PC-9 (cell line): Measurements from ENCODE around the gene CD84. TPM values are rescaled to one million over a fixed set of nuclear protein-coding genes. Genes with fewer than 3 reads are reported as not detected.

ENCODE experiments used
- BruUV-seq: library from RNA; stranded (reverse); fragments of 400-500 nt; replicated peaks from 2 replicates; lab custom pipeline; 2021; lab: Mats Ljungman, UMichigan
- CTCF ChIA-PET: fragments of 300-600 bp; sonication (Branson Sonifier 250); formaldehyde crosslinking; loops from one replicate; lab custom pipeline; 2022; ENCODE audit warnings: antibody characterized with exemption; lab: Charles Lee
- POLR2A ChIA-PET: fragments of 300-600 bp; sonication (Branson Sonifier 250); formaldehyde crosslinking; loops from one replicate; lab custom pipeline; 2022; ENCODE audit warnings: antibody characterized with exemption; ENCODE audit not compliant: unreplicated experiment; lab: Charles Lee
- DNase-seq, 2 experiments: peaks; one replicate each; pipeline versions ENCODE4 v3.0.0 to v3.0.0-alpha.2; 2015 to 2022; ENCODE audit warnings: mixed read lengths in 1 of 2
- H2AFZ ChIP-seq: fragments of 200-600 bp; sonication (generic); 2 replicates; pipeline ENCODE4 v1.8.1; 2017; ENCODE audit warnings: antibody characterized with exemption
- H3F3A ChIP-seq: fragments of 200-600 bp; sonication (generic); 2 replicates; pipeline ENCODE4 v1.8.1; 2017; ENCODE audit warnings: antibody characterized with exemption, mild to moderate bottlenecking, low read depth; ENCODE audit not compliant: insufficient read depth
- H3K27ac ChIP-seq: fragments of 200-600 bp; sonication (generic); 2 replicates; pipeline ENCODE4 v1.6.1; 2016; ENCODE audit warnings: mixed run types
- H3K27me3 ChIP-seq: fragments of 200-600 bp; sonication (generic); 2 replicates; pipeline ENCODE4 v1.6.1; 2016; ENCODE audit warnings: low read depth, mixed run types; ENCODE audit not compliant: insufficient read depth
- H3K36me3 ChIP-seq: fragments of 200-600 bp; sonication (generic); 2 replicates; pipeline ENCODE4 v1.6.1; 2016; ENCODE audit warnings: low read depth, mixed run types
- H3K4me1 ChIP-seq: fragments of 200-600 bp; sonication (generic); replicated peaks from 2 replicates; pipeline ENCODE4 v1.6.1; 2016; ENCODE audit warnings: mixed run types; ENCODE audit not compliant: insufficient read depth
- H3K4me2 ChIP-seq: fragments of 200-600 bp; sonication (generic); 2 replicates; pipeline ENCODE4 v1.6.1; 2017; ENCODE audit warnings: mixed run types
- H3K4me3 ChIP-seq: fragments of 200-600 bp; sonication (generic); 2 replicates; pipeline ENCODE4 v1.6.1; 2016; ENCODE audit warnings: mixed run types
- H3K79me2 ChIP-seq: fragments of 200-600 bp; sonication (generic); 2 replicates; pipeline ENCODE4 v1.6.1; 2017; ENCODE audit warnings: low read depth, mixed run types
- H3K9me2 ChIP-seq: fragments of 200-600 bp; sonication (generic); 2 replicates; pipeline ENCODE4 v1.8.1; 2017; ENCODE audit warnings: mild to moderate bottlenecking; ENCODE audit not compliant: insufficient read depth
- H3K9me3 ChIP-seq: fragments of 200-600 bp; sonication (generic); 2 replicates; pipeline ENCODE4 v1.8.1; 2016; ENCODE audit warnings: low read depth; ENCODE audit not compliant: insufficient read depth
- H4K20me1 ChIP-seq: fragments of 200-600 bp; sonication (generic); 2 replicates; pipeline ENCODE4 v1.8.1; 2017; ENCODE audit not compliant: insufficient read depth
- EZH2 ChIP-seq: fragments of 200-600 bp; sonication (generic); IDR thresholded peaks from 2 replicates; pipeline ENCODE4 v1.8.0; 2017; ENCODE audit warnings: antibody characterized with exemption, low read depth
- intact Hi-C: fragments of 100-400 bp; cut with micrococcal nuclease; formaldehyde crosslinking; loops from one replicate; pipeline ENCODE4 v1.10.0; 2022; ENCODE audit not compliant: unreplicated experiment
- total RNA-seq: library from RNA; stranded (reverse); gene quantifications from 2 replicates; pipeline ENCODE4 v1.2.3, GENCODE V29; 2021
- TF ChIP-seq, protein P1 (sequence below): fragments of 200-600 bp; sonication (generic); conservative IDR thresholded peaks from 2 replicates; pipeline ENCODE4 v1.6.1; 2017; ENCODE audit warnings: mixed run types, antibody characterized with exemption, mild to moderate bottlenecking, moderate library complexity

The CD84 gene
- total RNA-seq, 1 experiment from 2014 or later, result not detected

DNA sequence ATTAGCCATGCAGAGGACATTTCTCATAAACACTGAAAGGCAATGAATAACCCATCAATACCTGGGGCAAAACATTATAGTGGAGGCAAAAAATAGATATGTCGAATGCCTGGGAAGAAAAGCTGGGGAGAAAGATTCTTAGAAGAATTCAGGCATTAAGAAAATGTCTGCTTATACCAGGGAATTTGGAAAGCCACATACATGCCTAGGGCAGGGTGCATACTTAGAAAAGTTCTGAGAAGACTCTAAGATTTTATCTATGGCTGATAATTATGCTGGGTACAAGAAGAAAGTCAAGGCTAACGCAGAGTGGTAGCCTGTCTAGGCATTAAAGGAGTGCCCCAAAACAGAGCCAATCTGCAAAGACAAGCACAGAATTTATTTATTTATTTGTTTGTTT lies 74.6 kb downstream of the CD84 start:
- H3F3A ChIP-seq, result no peaks in the 10 kb centered on the region
- TF ChIP-seq, protein P1, sequence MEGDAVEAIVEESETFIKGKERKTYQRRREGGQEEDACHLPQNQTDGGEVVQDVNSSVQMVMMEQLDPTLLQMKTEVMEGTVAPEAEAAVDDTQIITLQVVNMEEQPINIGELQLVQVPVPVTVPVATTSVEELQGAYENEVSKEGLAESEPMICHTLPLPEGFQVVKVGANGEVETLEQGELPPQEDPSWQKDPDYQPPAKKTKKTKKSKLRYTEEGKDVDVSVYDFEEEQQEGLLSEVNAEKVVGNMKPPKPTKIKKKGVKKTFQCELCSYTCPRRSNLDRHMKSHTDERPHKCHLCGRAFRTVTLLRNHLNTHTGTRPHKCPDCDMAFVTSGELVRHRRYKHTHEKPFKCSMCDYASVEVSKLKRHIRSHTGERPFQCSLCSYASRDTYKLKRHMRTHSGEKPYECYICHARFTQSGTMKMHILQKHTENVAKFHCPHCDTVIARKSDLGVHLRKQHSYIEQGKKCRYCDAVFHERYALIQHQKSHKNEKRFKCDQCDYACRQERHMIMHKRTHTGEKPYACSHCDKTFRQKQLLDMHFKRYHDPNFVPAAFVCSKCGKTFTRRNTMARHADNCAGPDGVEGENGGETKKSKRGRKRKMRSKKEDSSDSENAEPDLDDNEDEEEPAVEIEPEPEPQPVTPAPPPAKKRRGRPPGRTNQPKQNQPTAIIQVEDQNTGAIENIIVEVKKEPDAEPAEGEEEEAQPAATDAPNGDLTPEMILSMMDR, result no peak
- no peak for TF ChIP-seq EZH2
- CTCF ChIA-PET, result no interaction called here
- POLR2A ChIA-PET, result no interaction called here
- no peaks in the 10 kb centered on the region; the same call in 1 of the 2 replicates for H3K9me3 ChIP-seq
- H3K36me3 ChIP-seq, result no peaks in the 10 kb centered on the region
- BruUV-seq, result no TSS peak
- H3K4me3 ChIP-seq, result no peak overlapping the region
- no peak overlapping the region for H2AFZ ChIP-seq
- H3K27me3 ChIP-seq, result no peaks in the 10 kb centered on the region; the same call in 1 of the 2 replicates
- intact Hi-C loops, result no loop called here
- no peak overlapping the region for H3K4me2 ChIP-seq
- H4K20me1 ChIP-seq, result no peaks in the 10 kb centered on the region
- H3K4me1 ChIP-seq, result no peaks in the 10 kb centered on the region
- H3K9me2 ChIP-seq, result no peaks in the 10 kb centered on the region
- no peak overlapping the region for H3K27ac ChIP-seq
- DNase-seq, result no peak
- no peaks in the 10 kb centered on the region for H3K79me2 ChIP-seq

DNA sequence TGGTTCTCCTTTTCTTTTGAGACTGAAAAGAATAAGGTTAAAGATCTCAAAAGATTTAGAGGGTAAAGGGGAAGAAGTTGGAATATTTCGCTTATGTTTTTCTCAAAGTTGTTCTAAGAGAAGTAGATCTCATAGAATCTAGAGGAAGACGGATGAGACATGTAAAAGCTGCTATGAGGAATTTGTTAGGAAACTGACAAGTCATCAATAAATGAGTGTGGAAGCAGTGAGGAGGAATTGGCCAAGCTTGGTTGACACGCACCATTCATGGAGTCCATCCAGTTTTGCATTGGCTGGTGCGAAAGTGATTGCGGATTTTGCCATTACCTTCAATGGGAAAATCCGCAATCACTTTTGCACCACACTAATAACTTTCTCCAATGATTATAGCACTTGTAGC lies 76.2 kb downstream of the CD84 start:
- Histone ChIP-seq H3K27me3 (no peaks in the 10 kb centered on the region; the same call in 1 of the 2 replicates), H3K27ac (no peak overlapping the region), H3K9me2 (no peaks in the 10 kb centered on the region), H3K36me3 (no peaks in the 10 kb centered on the region), H2AFZ (no peak overlapping the region), H3F3A (no peaks in the 10 kb centered on the region), H3K9me3 (no peaks in the 10 kb centered on the region; the same call in 1 of the 2 replicates), H3K4me2 (no peak overlapping the region), H3K79me2 (no peaks in the 10 kb centered on the region), H3K4me3 (no peak overlapping the region), H4K20me1 (no peaks in the 10 kb centered on the region), H3K4me1 (no peaks in the 10 kb centered on the region)
- no TSS peak for BruUV-seq
- intact Hi-C loops, result no loop called here
- TF ChIP-seq EZH2, result no peak
- TF ChIP-seq, protein P1, result no peak
- ChIA-PET POLR2A (no interaction called here), CTCF (no interaction called here)
- DNase-seq, result no peak

- H3F3A ChIP-seq, result no peaks in the 10 kb centered on the region
- H3K36me3 ChIP-seq, result no peaks in the 10 kb centered on the region
- no peak overlapping the region for H3K4me3 ChIP-seq
- H3K4me2 ChIP-seq, result no peak overlapping the region
- no peak overlapping the region for H3K27ac ChIP-seq
- H4K20me1 ChIP-seq, result no peaks in the 10 kb centered on the region
- H3K79me2 ChIP-seq, result no peaks in the 10 kb centered on the region
- no TSS peak for BruUV-seq
- no peaks in the 10 kb centered on the region; the same call in 1 of the 2 replicates for H3K9me3 ChIP-seq
- POLR2A ChIA-PET, result no interaction called here
- CTCF ChIA-PET, result no interaction called here
- intact Hi-C loops, result no loop called here
- no peaks in the 10 kb centered on the region for H3K9me2 ChIP-seq
- TF ChIP-seq, protein P1, result no peak
- no peak for TF ChIP-seq EZH2
- no peaks in the 10 kb centered on the region; the same call in 1 of the 2 replicates for H3K27me3 ChIP-seq
- no peak for DNase-seq
- no peaks in the 10 kb centered on the region for H3K4me1 ChIP-seq
- no peak overlapping the region for H2AFZ ChIP-seq
These were observed 78.8 kb downstream of the CD84 start for GRCh38 chr1:160500321-160500990.
